GM12878 (cell line): Measurements from ENCODE around the gene PAQR7. TPM values are rescaled to one million over a fixed set of nuclear protein-coding genes. Genes with fewer than 3 reads are reported as not detected.

Source experiments
- ATAC-seq: fragments of 200-7000 bp; cut with Tn5 transposase; 3 replicates; pipeline ENCODE4 v1.9.1; 2020; ENCODE audit warnings: mild to moderate bottlenecking, moderate library complexity
- BruUV-seq: library from RNA; stranded (reverse); fragments of 400-500 nt; replicated peaks from 2 replicates; lab custom pipeline; 2021; lab: Mats Ljungman, UMichigan
- CTCF ChIA-PET: fragments of 300-600 bp; sonication (Branson Sonifier 250); formaldehyde crosslinking; extraction: SDS; loops from one replicate; lab custom pipeline; 2021; ENCODE audit warnings: inconsistent platforms; lab: Yijun Ruan, JAX
- POLR2A ChIA-PET: fragments of 350-600 bp; formaldehyde crosslinking; extraction: SDS; loops from one replicate; lab custom pipeline; 2021; ENCODE audit warnings: inconsistent platforms; lab: Charles Lee
- RAD21 ChIA-PET: fragments of 300-600 bp; sonication (Branson Sonifier 250); formaldehyde crosslinking; loops from one replicate; lab custom pipeline; 2023; ENCODE audit warnings: antibody characterized with exemption; ENCODE audit not compliant: unreplicated experiment; lab: Charles Lee
- SMC1A ChIA-PET: fragments of 300-600 bp; sonication (Branson Sonifier 250); formaldehyde crosslinking; loops from one replicate; lab custom pipeline; 2023; ENCODE audit not compliant: unreplicated experiment, uncharacterized antibody; lab: Charles Lee
- DNase-seq: peaks from one replicate; pipeline ENCODE4 v3.0.0-alpha.2; 2011; ENCODE audit warnings: low read depth, low spot score
- FAIRE-seq: peaks from 3 replicates; lab custom pipeline; 2011; peaks lifted over from hg19 to GRCh38; lab: Jason Lieb, UNC
- H2AFZ ChIP-seq: 2 replicates; pipeline ENCODE4 v1.6.0; 2011; ENCODE audit warnings: low read depth, low read length, control low read depth; ENCODE audit not compliant: control insufficient read depth
- H3K27ac ChIP-seq: 2 replicates; pipeline ENCODE4 v1.5.1; 2011; ENCODE audit warnings: control low read depth; ENCODE audit not compliant: control insufficient read depth, insufficient read depth
- H3K27me3 ChIP-seq, 2 experiments: replicated peaks in 1 of 2; 2 replicates each; pipeline versions ENCODE4 v1.6.0 to v1.6.1; 2011; ENCODE audit warnings: low read length in 1 of 2; ENCODE audit not compliant: control insufficient read depth in 2 of 2, insufficient read depth in 2 of 2
- H3K36me3 ChIP-seq, 2 experiments: 2 replicates each; pipeline ENCODE4 v1.5.1; 2011; ENCODE audit warnings: low read length in 1 of 2; ENCODE audit not compliant: control insufficient read depth in 2 of 2, insufficient read depth in 2 of 2
- H3K4me1 ChIP-seq: 2 replicates; pipeline ENCODE4 v1.6.1; 2011; ENCODE audit warnings: mild to moderate bottlenecking, low read length, moderate library complexity, mixed read lengths; ENCODE audit not compliant: control insufficient read depth, insufficient read depth
- H3K4me2 ChIP-seq: 2 replicates; pipeline ENCODE4 v1.6.0; 2011; ENCODE audit warnings: control low read depth; ENCODE audit not compliant: control insufficient read depth, insufficient read depth
- H3K4me3 ChIP-seq: fragments of 200-600 bp; sonication (generic); 2 replicates; pipeline ENCODE4 v1.5.1; 2016
- H3K79me2 ChIP-seq: 2 replicates; pipeline ENCODE4 v1.6.0; 2011; ENCODE audit warnings: low read length; ENCODE audit not compliant: control insufficient read depth, insufficient read depth
- H3K9ac ChIP-seq: 2 replicates; pipeline ENCODE4 v1.8.0; 2011; ENCODE audit warnings: low read length, control low read depth, mixed read lengths; ENCODE audit not compliant: control insufficient read depth, insufficient read depth
- H3K9me3 ChIP-seq: replicated peaks from 3 replicates; pipeline ENCODE4 v1.5.1; 2011; ENCODE audit warnings: mild to moderate bottlenecking, low read length; ENCODE audit not compliant: control insufficient read depth, insufficient read depth
- H4K20me1 ChIP-seq: 2 replicates; pipeline ENCODE4 v1.6.0; 2011; ENCODE audit not compliant: control insufficient read depth, insufficient read depth
- IRF4 ChIP-seq: IDR thresholded peaks from 2 replicates; pipeline ENCODE4 v1.6.1; 2011; ENCODE audit warnings: low read depth, low read length
- NFYB ChIP-seq: IDR thresholded peaks from 2 replicates; pipeline ENCODE4 v1.6.1; 2011; ENCODE audit warnings: low read depth, mild to moderate bottlenecking, low read length, improper control_type of control experiment, moderate library complexity; ENCODE audit not compliant: insufficient read depth
- RELA ChIP-seq: fragments of 450-650 bp; IDR thresholded peaks from 2 replicates; pipeline ENCODE4 v1.8.0; 2014; ENCODE audit warnings: borderline replicate concordance; ENCODE audit not compliant: partially characterized antibody
- RELB ChIP-seq: fragments of 450-650 bp; IDR thresholded peaks from 2 replicates; pipeline ENCODE4 v1.6.1; 2017; ENCODE audit warnings: low read depth, mild to moderate bottlenecking, moderate library complexity
- STAT3 ChIP-seq: IDR thresholded peaks from 2 replicates; pipeline ENCODE4 v1.6.1; 2011; ENCODE audit warnings: low read depth, low read length, improper control_type of control experiment
- ZBTB4 ChIP-seq: fragments of 450-650 bp; formaldehyde crosslinking; IDR thresholded peaks from 2 replicates; pipeline ENCODE4 v1.4.0; 2022; ENCODE audit warnings: mild to moderate bottlenecking, moderate library complexity
- WGBS: methylation state at CpG from one replicate; pipeline ENCODE4 v1.1.6; 2016; ENCODE audit warnings: low lambda C conversion rate; ENCODE audit not compliant: insufficient replicate concordance, insufficient coverage; ENCODE audit errors: missing lambda C conversion rate; 5-methylcytosine and 5-hydroxymethylcytosine counted together
- in situ Hi-C: fragments of 300-500 bp; cut with MboI; formaldehyde crosslinking; loops from 9 replicates; pipeline ENCODE4 v1.14.3; 2018; ENCODE audit warnings: mixed read lengths
- intact Hi-C: fragments of 100-400 bp; cut with micrococcal nuclease; formaldehyde crosslinking; loops from one replicate; pipeline ENCODE4 v1.14.2; 2022; ENCODE audit not compliant: unreplicated experiment
- polyA plus RNA-seq, 11 experiments: library from polyadenylated mRNA; depleted of rRNA in 4 of 11; unstranded in 6 of 11; stranded (reverse) in 5 of 11; fragments of >200 nt; fragmentation: Nextera tagmentation in 4 of 11; fragmentation: Illumina TruSeq in 1 of 11; extraction: Ambion mirVana in 4 of 11; extraction: Trizol in 1 of 11; gene quantifications; 1 replicate in 1 of 11; 2 replicates in 10 of 11; pipeline versions ENCODE4 v1.2.1 to v1.2.3, GENCODE V29; 2011 to 2016; ENCODE audit warnings: inconsistent platforms in 2 of 11, missing spikeins in 2 of 11, low read depth in 1 of 11
- total RNA-seq, 4 experiments: library from RNA; depleted of rRNA in 3 of 4; stranded (reverse); fragments of >200 nt in 3 of 4; fragmentation: Illumina TruSeq in 1 of 4; extraction: Trizol in 1 of 4; gene quantifications; 2 replicates each; pipeline versions ENCODE4 v1.2.1 to v1.2.3, GENCODE V29; 2013 to 2021

PAQR7 gene
- total and polyA plus RNA-seq, 10 of the 15 experiments (the other 5 are each of a cell fraction or from before 2014, with no cell fraction given): 1.1 to 8.8 (median 5.2) TPM

GRCh38 chr1:25870614-25871013, 4.9 kb downstream of the PAQR7 start (continued):
- TF ChIP-seq RELA (no peak), STAT3 (no peak), RELB (no peak), ZBTB4 (no peak)

- no TSS peak for BruUV-seq
- Histone ChIP-seq H3K9ac (no peak overlapping the region), H3K4me3 (no peak overlapping the region), H3K36me3 (no peaks in the 10 kb centered on the region), H3K4me2 (no peak overlapping the region), H3K27me3 (no peaks in the 10 kb centered on the region), H3K27ac (no peak overlapping the region), H4K20me1 (no peaks in the 10 kb centered on the region), H3K4me1 (peaks cover 34% of the 10 kb centered on the region), H3K79me2 (peaks cover 9% of the 10 kb centered on the region), H2AFZ (no peak overlapping the region), H3K9me3 (no peaks in the 10 kb centered on the region)
- 68% methylated on average over 6 of the region's 6 CpGs for WGBS
- no peak for TF ChIP-seq IRF4
- no peak for TF ChIP-seq NFYB
- no peak for ATAC-seq
- in situ Hi-C loops: no loop called here
- ChIA-PET SMC1A (interaction anchor here (0.6 to 1.2 kb wide), 6 partner anchors 8 to 127 kb away, joined by 3 to 5 read pairs (median 4); partner anchors contain the start of gene PAFAH2), RAD21 (no interaction called here), CTCF (interaction anchor here (0.8 to 1.5 kb wide), 5 partner anchors 10 to 547 kb away, joined by 3 to 5 read pairs (median 4); no protein-coding TSS in a partner anchor), POLR2A (interaction anchor here (0.5 to 1.1 kb wide), 3 partner anchors 22 to 298 kb away, joined by 3 to 5 read pairs (median 4); no protein-coding TSS in a partner anchor)
- FAIRE-seq: no peak
- no peak for DNase-seq
- intact Hi-C loops: no loop called here
Observed at GRCh38 chr1:25869909-25870606, 5.5 kb downstream of the PAQR7 start.
